ENCODE results near the gene DCHS2.

The DCHS2 gene

DNA sequence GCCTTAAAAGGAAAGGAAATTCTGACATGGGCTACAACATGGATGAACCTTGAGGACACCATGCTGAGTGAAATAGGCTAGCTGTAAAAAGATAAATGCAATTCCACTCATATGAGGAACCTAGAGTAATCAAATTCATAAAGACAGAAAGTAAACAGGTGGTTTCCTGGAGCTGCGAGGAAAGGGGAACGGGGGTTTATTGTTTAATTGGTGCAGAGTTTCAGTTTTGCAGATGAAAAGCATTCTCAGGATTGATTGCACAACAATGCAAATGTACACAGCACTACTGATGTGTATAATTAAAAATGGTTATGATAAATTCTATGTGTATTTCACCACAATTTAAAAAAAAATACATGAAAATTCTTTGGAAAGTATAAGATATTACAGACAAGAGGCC lies 34.6 kb upstream of the DCHS2 start:
- H2AFZ ChIP-seq (ENCODE audit: low read length): no peak overlapping the region
- H3K79me2 ChIP-seq (ENCODE audit: insufficient read depth, low read length): no peaks in the 10 kb centered on the region
- TF ChIP-seq EZH2 (IDR thresholded peaks at IDR 0.05; ENCODE audit: borderline replicate concordance, low read length): no peak
- TF ChIP-seq, protein P1, sequence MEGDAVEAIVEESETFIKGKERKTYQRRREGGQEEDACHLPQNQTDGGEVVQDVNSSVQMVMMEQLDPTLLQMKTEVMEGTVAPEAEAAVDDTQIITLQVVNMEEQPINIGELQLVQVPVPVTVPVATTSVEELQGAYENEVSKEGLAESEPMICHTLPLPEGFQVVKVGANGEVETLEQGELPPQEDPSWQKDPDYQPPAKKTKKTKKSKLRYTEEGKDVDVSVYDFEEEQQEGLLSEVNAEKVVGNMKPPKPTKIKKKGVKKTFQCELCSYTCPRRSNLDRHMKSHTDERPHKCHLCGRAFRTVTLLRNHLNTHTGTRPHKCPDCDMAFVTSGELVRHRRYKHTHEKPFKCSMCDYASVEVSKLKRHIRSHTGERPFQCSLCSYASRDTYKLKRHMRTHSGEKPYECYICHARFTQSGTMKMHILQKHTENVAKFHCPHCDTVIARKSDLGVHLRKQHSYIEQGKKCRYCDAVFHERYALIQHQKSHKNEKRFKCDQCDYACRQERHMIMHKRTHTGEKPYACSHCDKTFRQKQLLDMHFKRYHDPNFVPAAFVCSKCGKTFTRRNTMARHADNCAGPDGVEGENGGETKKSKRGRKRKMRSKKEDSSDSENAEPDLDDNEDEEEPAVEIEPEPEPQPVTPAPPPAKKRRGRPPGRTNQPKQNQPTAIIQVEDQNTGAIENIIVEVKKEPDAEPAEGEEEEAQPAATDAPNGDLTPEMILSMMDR (IDR thresholded peaks at IDR 0.05; ENCODE audit: low read length): no peak
- H3K4me2 ChIP-seq (ENCODE audit: low read length): no peak overlapping the region
- H3K4me1 ChIP-seq (ENCODE audit: insufficient read depth, low read length, severe bottlenecking): no peaks in the 10 kb centered on the region
- H3F3A ChIP-seq (ENCODE audit: insufficient read depth, low read length): no peaks in the 10 kb centered on the region
- H3K9ac ChIP-seq (ENCODE audit: low read length): no peak overlapping the region
- no peaks in the 10 kb centered on the region for H3K9me2 ChIP-seq (ENCODE audit: low read depth, low read length)
- H3K4me3 ChIP-seq (ENCODE audit: low read depth, low read length, poor library complexity, severe bottlenecking): no peak overlapping the region
- H3K36me3 ChIP-seq (ENCODE audit: insufficient read depth, low read length): no peaks in the 10 kb centered on the region
- no peaks in the 10 kb centered on the region for H3K9me3 ChIP-seq (ENCODE audit: low read length)
- H4K20me1 ChIP-seq (ENCODE audit: insufficient read depth, low read length): no peaks in the 10 kb centered on the region
- H3K27ac ChIP-seq (ENCODE audit: low read depth, low read length, poor library complexity, severe bottlenecking): no peak overlapping the region
- H3K27me3 ChIP-seq (ENCODE audit: insufficient read depth, low read length): no peaks in the 10 kb centered on the region

DNA sequence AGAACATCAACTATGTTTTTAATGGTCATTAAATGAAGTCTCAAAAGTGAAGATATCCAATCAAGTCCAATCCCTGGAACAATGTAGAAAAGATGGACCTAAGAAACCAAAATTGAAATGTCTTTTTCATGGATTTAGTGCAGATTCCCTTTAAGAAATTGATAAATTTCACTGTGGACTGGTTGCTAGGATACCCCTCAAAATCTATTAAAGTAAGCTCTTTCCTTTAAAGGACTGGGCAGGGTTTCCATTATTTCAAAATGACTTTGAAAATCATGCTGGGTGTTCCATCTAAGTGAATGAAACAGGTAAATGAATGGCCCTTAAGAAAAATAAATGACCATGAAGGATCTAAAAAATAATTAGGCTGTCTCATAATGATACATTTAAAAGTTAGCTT lies 30.0 kb upstream of the DCHS2 start:
- no peaks in the 10 kb centered on the region for H3K27me3 ChIP-seq (ENCODE audit: insufficient read depth, low read length)
- H3K9ac ChIP-seq (ENCODE audit: low read length): no peak overlapping the region
- H3K9me2 ChIP-seq (ENCODE audit: low read depth, low read length): no peaks in the 10 kb centered on the region
- no peaks in the 10 kb centered on the region for H3K4me1 ChIP-seq (ENCODE audit: insufficient read depth, low read length, severe bottlenecking)
- TF ChIP-seq, protein P1 (IDR thresholded peaks at IDR 0.05; ENCODE audit: low read length): no peak
- TF ChIP-seq EZH2 (IDR thresholded peaks at IDR 0.05; ENCODE audit: borderline replicate concordance, low read length): no peak
- H3K4me3 ChIP-seq (ENCODE audit: low read depth, low read length, poor library complexity, severe bottlenecking): no peak overlapping the region
- no peaks in the 10 kb centered on the region for H3K9me3 ChIP-seq (ENCODE audit: low read length)
- H4K20me1 ChIP-seq (ENCODE audit: insufficient read depth, low read length): no peaks in the 10 kb centered on the region
- H3K27ac ChIP-seq (ENCODE audit: low read depth, low read length, poor library complexity, severe bottlenecking): no peak overlapping the region
- no peaks in the 10 kb centered on the region for H3K79me2 ChIP-seq (ENCODE audit: insufficient read depth, low read length)
- no peak overlapping the region for H2AFZ ChIP-seq (ENCODE audit: low read length)
- H3F3A ChIP-seq (ENCODE audit: insufficient read depth, low read length): no peaks in the 10 kb centered on the region
- no peak overlapping the region for H3K4me2 ChIP-seq (ENCODE audit: low read length)
- no peaks in the 10 kb centered on the region for H3K36me3 ChIP-seq (ENCODE audit: insufficient read depth, low read length)

GRCh38 chr4:154519214-154519613 lies 27.6 kb upstream of the DCHS2 start:
- Histone ChIP-seq H3K4me2 (ENCODE audit: low read length) (no peak overlapping the region), H3K4me3 (ENCODE audit: low read depth, low read length, poor library complexity, severe bottlenecking) (no peak overlapping the region), H2AFZ (ENCODE audit: low read length) (no peak overlapping the region), H3K4me1 (ENCODE audit: insufficient read depth, low read length, severe bottlenecking) (no peaks in the 10 kb centered on the region), H3K9me2 (ENCODE audit: low read depth, low read length) (no peaks in the 10 kb centered on the region), H3F3A (ENCODE audit: insufficient read depth, low read length) (no peaks in the 10 kb centered on the region), H3K79me2 (ENCODE audit: insufficient read depth, low read length) (no peaks in the 10 kb centered on the region), H3K9me3 (ENCODE audit: low read length) (no peaks in the 10 kb centered on the region), H4K20me1 (ENCODE audit: insufficient read depth, low read length) (no peaks in the 10 kb centered on the region), H3K27ac (ENCODE audit: low read depth, low read length, poor library complexity, severe bottlenecking) (no peak overlapping the region), H3K27me3 (ENCODE audit: insufficient read depth, low read length) (no peaks in the 10 kb centered on the region), H3K9ac (ENCODE audit: low read length) (no peak overlapping the region), H3K36me3 (ENCODE audit: insufficient read depth, low read length) (no peaks in the 10 kb centered on the region)
- TF ChIP-seq, protein P1 (IDR thresholded peaks at IDR 0.05; ENCODE audit: low read length): no peak
- TF ChIP-seq EZH2 (IDR thresholded peaks at IDR 0.05; ENCODE audit: borderline replicate concordance, low read length): no peak
